GM23338 (cell line): ENCODE results near the gene CD2BP2. TPM values are rescaled to one million over a fixed set of nuclear protein-coding genes. Genes with fewer than 3 reads are reported as not detected.

Source experiments
- ATAC-seq: fragments of 200-7000 bp; cut with Tn5 transposase; 3 replicates; pipeline ENCODE4 v1.9.1; 2020
- DNase-seq: peaks from one replicate; pipeline ENCODE4 v3.0.0-alpha.2; 2015; ENCODE audit warnings: low spot score
- H2AFZ ChIP-seq: fragments of 200-600 bp; sonication (generic); 2 replicates; pipeline ENCODE4 v1.8.0; 2016; ENCODE audit warnings: antibody characterized with exemption, mild to moderate bottlenecking, moderate library complexity
- H3F3A ChIP-seq: fragments of 200-600 bp; sonication (generic); replicated peaks from 2 replicates; pipeline ENCODE4 v1.8.0; 2017; ENCODE audit warnings: antibody characterized with exemption, mixed run types, low read depth
- H3K27ac ChIP-seq: fragments of 200-600 bp; sonication (generic); 2 replicates; pipeline ENCODE4 v1.6.1; 2016; ENCODE audit warnings: low read depth
- H3K27me3 ChIP-seq: fragments of 200-600 bp; sonication (generic); 2 replicates; pipeline ENCODE4 v1.8.0; 2016; ENCODE audit warnings: mild to moderate bottlenecking, mixed run types, moderate library complexity; ENCODE audit not compliant: insufficient read depth
- H3K36me3 ChIP-seq: fragments of 200-600 bp; sonication (generic); 2 replicates; pipeline ENCODE4 v1.8.0; 2016; ENCODE audit warnings: mild to moderate bottlenecking; ENCODE audit not compliant: insufficient read depth
- H3K4me1 ChIP-seq: fragments of 200-600 bp; sonication (generic); 2 replicates; pipeline ENCODE4 v1.8.0; 2016; ENCODE audit warnings: mild to moderate bottlenecking, moderate library complexity; ENCODE audit not compliant: insufficient read depth
- H3K4me2 ChIP-seq: fragments of 200-600 bp; sonication (generic); 2 replicates; pipeline ENCODE4 v1.7.1; 2017; ENCODE audit warnings: mixed run types
- H3K4me3 ChIP-seq: fragments of 200-600 bp; sonication (generic); 2 replicates; pipeline ENCODE4 v1.6.1; 2016; ENCODE audit warnings: mixed run types
- H3K79me2 ChIP-seq: fragments of 200-600 bp; sonication (generic); replicated peaks from 2 replicates; pipeline ENCODE4 v1.8.0; 2017; ENCODE audit warnings: mild to moderate bottlenecking; ENCODE audit not compliant: insufficient read depth
- H3K9me2 ChIP-seq: fragments of 200-600 bp; sonication (generic); 2 replicates; pipeline ENCODE4 v1.8.0; 2017; ENCODE audit not compliant: insufficient read depth
- H4K20me1 ChIP-seq: fragments of 200-600 bp; sonication (generic); replicated peaks from 2 replicates; pipeline ENCODE4 v1.8.0; 2017; ENCODE audit warnings: mild to moderate bottlenecking; ENCODE audit not compliant: insufficient read depth
- H3K27ac Mint-ChIP-seq: 2 replicates; pipeline ENCODE4 v1.8.0; 2020; ENCODE audit warnings: inconsistent platforms, mild to moderate bottlenecking, moderate library complexity, mixed read lengths
- H3K27me3 Mint-ChIP-seq: 3 replicates; pipeline ENCODE4 v1.8.0; 2022; ENCODE audit warnings: low read depth, mild to moderate bottlenecking, moderate library complexity, mixed read lengths, inconsistent platforms; ENCODE audit not compliant: insufficient read depth, poor library complexity
- H3K36me3 Mint-ChIP-seq: 3 replicates; pipeline ENCODE4 v1.8.0; 2021; ENCODE audit warnings: low read depth, mild to moderate bottlenecking, inconsistent platforms, moderate library complexity, mixed read lengths
- H3K4me1 Mint-ChIP-seq: 3 replicates; pipeline ENCODE4 v1.8.0; 2020; ENCODE audit warnings: mild to moderate bottlenecking, inconsistent platforms, mixed read lengths
- H3K4me3 Mint-ChIP-seq: 3 replicates; pipeline ENCODE4 v1.8.0; 2021; ENCODE audit warnings: moderate library complexity, mild to moderate bottlenecking, inconsistent platforms, mixed read lengths
- H3K9me3 Mint-ChIP-seq: 3 replicates; pipeline ENCODE4 v1.8.0; 2020; ENCODE audit warnings: moderate library complexity, mild to moderate bottlenecking, inconsistent platforms, mixed read lengths
- CREB1 ChIP-seq: fragments of 250-450 bp; sonication (Bioruptor Pico); IDR thresholded peaks from 2 replicates; pipeline ENCODE4 v1.5.0; 2020; ENCODE audit warnings: low read depth, mild to moderate bottlenecking, moderate library complexity
- CTCF ChIP-seq, 2 experiments: fragments of 200-600 bp in 1 of 2; sonication (generic) in 1 of 2; conservative IDR thresholded peaks; 2 replicates each; pipeline versions ENCODE4 v1.5.1 to v1.6.1; 2016 to 2017; ENCODE audit warnings: antibody characterized with exemption in 2 of 2, low read depth in 2 of 2, mild to moderate bottlenecking in 2 of 2, moderate library complexity in 1 of 2
- ETS1 ChIP-seq: IDR thresholded peaks from 2 replicates; pipeline ENCODE4 v1.6.1; 2016; ENCODE audit warnings: antibody characterized with exemption
- EZH2 ChIP-seq: fragments of 200-600 bp; sonication (generic); IDR thresholded peaks from one replicate; pipeline ENCODE4 v1.8.0; 2017; ENCODE audit warnings: antibody characterized with exemption, mild to moderate bottlenecking, low read depth; ENCODE audit not compliant: unreplicated experiment
- EZH2phosphoT487 ChIP-seq: fragments of 200-600 bp; sonication (generic); IDR thresholded peaks from one replicate; pipeline ENCODE4 v1.8.1; 2018; ENCODE audit warnings: antibody characterized with exemption; ENCODE audit not compliant: unreplicated experiment
- JUNB ChIP-seq: IDR thresholded peaks from one replicate; pipeline ENCODE4 v1.6.1; 2016; ENCODE audit warnings: antibody characterized with exemption; ENCODE audit not compliant: unreplicated experiment
- NANOG ChIP-seq: IDR thresholded peaks from 2 replicates; pipeline ENCODE4 v1.6.1; 2016; ENCODE audit warnings: antibody characterized with exemption, borderline replicate concordance
- POLR2AphosphoS5 ChIP-seq: IDR thresholded peaks from 2 replicates; pipeline ENCODE4 v1.6.1; 2016; ENCODE audit warnings: antibody characterized with exemption, low read depth
- REST ChIP-seq: IDR thresholded peaks from one replicate; pipeline ENCODE4 v1.6.1; 2018; ENCODE audit warnings: antibody characterized with exemption; ENCODE audit not compliant: unreplicated experiment
- STAT1 ChIP-seq: IDR thresholded peaks from one replicate; pipeline ENCODE4 v1.6.1; 2016; ENCODE audit warnings: antibody characterized with exemption; ENCODE audit not compliant: unreplicated experiment
- ZNF331 ChIP-seq: fragments of 250-450 bp; sonication (Bioruptor Pico); IDR thresholded peaks from 2 replicates; pipeline ENCODE4 v1.5.0; 2020; ENCODE audit warnings: low read depth, mild to moderate bottlenecking, moderate library complexity
- polyA plus RNA-seq: library from polyadenylated mRNA; unstranded; fragments of >200 nt; fragmentation: Nextera tagmentation; extraction: Ambion mirVana; gene quantifications from 2 replicates; pipeline ENCODE4 v1.2.1, GENCODE V29; 2016
- total RNA-seq: library from RNA; depleted of rRNA; stranded (reverse); fragments of >200 nt; shearing (Covaris generic); gene quantifications from 2 replicates; pipeline ENCODE4 v1.2.3, GENCODE V29; 2014
- TF ChIP-seq, protein P1 (sequence below): fragments of 250-450 bp; sonication (Bioruptor Pico); IDR thresholded peaks from 2 replicates; pipeline ENCODE4 v1.5.0; 2020; ENCODE audit warnings: mild to moderate bottlenecking, moderate library complexity

Gene CD2BP2
- total and polyA plus RNA-seq, 2 experiments from 2014 or later, result 23.1 to 38.7 TPM

- TF ChIP-seq, protein P1, sequence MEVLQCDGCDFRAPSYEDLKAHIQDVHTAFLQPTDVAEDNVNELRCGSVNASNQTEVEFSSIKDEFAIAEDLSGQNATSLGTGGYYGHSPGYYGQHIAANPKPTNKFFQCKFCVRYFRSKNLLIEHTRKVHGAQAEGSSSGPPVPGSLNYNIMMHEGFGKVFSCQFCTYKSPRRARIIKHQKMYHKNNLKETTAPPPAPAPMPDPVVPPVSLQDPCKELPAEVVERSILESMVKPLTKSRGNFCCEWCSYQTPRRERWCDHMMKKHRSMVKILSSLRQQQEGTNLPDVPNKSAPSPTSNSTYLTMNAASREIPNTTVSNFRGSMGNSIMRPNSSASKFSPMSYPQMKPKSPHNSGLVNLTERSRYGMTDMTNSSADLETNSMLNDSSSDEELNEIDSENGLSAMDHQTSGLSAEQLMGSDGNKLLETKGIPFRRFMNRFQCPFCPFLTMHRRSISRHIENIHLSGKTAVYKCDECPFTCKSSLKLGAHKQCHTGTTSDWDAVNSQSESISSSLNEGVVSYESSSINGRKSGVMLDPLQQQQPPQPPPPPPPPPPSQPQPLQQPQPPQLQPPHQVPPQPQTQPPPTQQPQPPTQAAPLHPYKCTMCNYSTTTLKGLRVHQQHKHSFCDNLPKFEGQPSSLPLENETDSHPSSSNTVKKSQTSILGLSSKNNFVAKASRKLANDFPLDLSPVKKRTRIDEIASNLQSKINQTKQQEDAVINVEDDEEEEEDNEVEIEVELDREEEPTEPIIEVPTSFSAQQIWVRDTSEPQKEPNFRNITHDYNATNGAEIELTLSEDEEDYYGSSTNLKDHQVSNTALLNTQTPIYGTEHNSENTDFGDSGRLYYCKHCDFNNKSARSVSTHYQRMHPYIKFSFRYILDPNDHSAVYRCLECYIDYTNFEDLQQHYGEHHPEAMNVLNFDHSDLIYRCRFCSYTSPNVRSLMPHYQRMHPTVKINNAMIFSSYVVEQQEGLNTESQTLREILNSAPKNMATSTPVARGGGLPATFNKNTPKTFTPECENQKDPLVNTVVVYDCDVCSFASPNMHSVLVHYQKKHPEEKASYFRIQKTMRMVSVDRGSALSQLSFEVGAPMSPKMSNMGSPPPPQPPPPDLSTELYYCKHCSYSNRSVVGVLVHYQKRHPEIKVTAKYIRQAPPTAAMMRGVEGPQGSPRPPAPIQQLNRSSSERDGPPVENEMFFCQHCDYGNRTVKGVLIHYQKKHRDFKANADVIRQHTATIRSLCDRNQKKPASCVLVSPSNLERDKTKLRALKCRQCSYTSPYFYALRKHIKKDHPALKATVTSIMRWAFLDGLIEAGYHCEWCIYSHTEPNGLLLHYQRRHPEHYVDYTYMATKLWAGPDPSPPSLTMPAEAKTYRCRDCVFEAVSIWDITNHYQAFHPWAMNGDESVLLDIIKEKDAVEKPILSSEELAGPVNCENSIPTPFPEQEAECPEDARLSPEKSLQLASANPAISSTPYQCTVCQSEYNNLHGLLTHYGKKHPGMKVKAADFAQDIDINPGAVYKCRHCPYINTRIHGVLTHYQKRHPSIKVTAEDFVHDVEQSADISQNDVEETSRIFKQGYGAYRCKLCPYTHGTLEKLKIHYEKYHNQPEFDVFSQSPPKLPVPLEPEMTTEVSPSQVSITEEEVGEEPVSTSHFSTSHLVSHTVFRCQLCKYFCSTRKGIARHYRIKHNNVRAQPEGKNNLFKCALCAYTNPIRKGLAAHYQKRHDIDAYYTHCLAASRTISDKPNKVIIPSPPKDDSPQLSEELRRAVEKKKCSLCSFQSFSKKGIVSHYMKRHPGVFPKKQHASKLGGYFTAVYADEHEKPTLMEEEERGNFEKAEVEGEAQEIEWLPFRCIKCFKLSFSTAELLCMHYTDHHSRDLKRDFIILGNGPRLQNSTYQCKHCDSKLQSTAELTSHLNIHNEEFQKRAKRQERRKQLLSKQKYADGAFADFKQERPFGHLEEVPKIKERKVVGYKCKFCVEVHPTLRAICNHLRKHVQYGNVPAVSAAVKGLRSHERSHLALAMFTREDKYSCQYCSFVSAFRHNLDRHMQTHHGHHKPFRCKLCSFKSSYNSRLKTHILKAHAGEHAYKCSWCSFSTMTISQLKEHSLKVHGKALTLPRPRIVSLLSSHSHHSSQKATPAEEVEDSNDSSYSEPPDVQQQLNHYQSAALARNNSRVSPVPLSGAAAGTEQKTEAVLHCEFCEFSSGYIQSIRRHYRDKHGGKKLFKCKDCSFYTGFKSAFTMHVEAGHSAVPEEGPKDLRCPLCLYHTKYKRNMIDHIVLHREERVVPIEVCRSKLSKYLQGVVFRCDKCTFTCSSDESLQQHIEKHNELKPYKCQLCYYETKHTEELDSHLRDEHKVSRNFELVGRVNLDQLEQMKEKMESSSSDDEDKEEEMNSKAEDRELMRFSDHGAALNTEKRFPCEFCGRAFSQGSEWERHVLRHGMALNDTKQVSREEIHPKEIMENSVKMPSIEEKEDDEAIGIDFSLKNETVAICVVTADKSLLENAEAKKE (CRISPR knock-in tag), result no peak
Measured at GRCh38 chr16:30358577-30358936, 3.4 kb upstream of the CD2BP2 start (continued).

- Histone ChIP-seq H3K27me3 (no peaks in the 10 kb centered on the region), H3K4me3 (no peak overlapping the region), H3F3A (0 out of 2 replicates have a peak, but pooled peaks cover 3% of the 10 kb centered on the region), H3K4me1 (peaks cover 3% of the 10 kb centered on the region), H3K4me2 (no peak overlapping the region), H3K79me2 (peaks cover 16% of the 10 kb centered on the region), H3K27ac (no peak overlapping the region), H4K20me1 (no peaks in the 10 kb centered on the region), H2AFZ (no peak overlapping the region), H3K9me2 (no peaks in the 10 kb centered on the region), H3K36me3 (no peaks in the 10 kb centered on the region)
- peaks cover 43% of the 10 kb centered on the region for H3K36me3 Mint-ChIP-seq
- no peak for DNase-seq
- ATAC-seq, result no peak
- peaks cover 31% of the 10 kb centered on the region for H3K4me1 Mint-ChIP-seq
- no peak overlapping the region; the same call in 2 of the 3 replicates for H3K4me3 Mint-ChIP-seq
- peaks cover 4% of the 10 kb centered on the region; the same call in 2 of the 3 replicates for H3K9me3 Mint-ChIP-seq
- no peak overlapping the region for H3K27ac Mint-ChIP-seq
- H3K27me3 Mint-ChIP-seq, result peaks cover 23% of the 10 kb centered on the region
- TF ChIP-seq STAT1, result no peak
- no peak for TF ChIP-seq JUNB
- no peak for TF ChIP-seq EZH2
- no peak for TF ChIP-seq NANOG
- TF ChIP-seq CREB1 (CRISPR knock-in tag), result no peak
- no peak for TF ChIP-seq POLR2AphosphoS5
- TF ChIP-seq ZNF331 (CRISPR knock-in tag), result no peak
- TF ChIP-seq REST, result no peak
- no peak for TF ChIP-seq EZH2phosphoT487
- no peak for TF ChIP-seq ETS1
- TF ChIP-seq CTCF (conservative IDR thresholded peaks at IDR 0.05; ENCODE audit: low read depth in 2 of 2), result no peak
Measured at GRCh38 chr16:30357715-30358576, 2.8 kb upstream of the CD2BP2 start.
